SU-DHL-6 (cell line): Measurements from ENCODE around the gene CDKN3.

Experiments
- CTCF ChIP-seq: fragments of 200-600 bp; sonication (generic); IDR thresholded peaks from one replicate; pipeline ENCODE4 v1.5.1; 2017; ENCODE audit warnings: antibody characterized with exemption, mild to moderate bottlenecking, low read length, moderate library complexity; ENCODE audit not compliant: insufficient read depth, poor library complexity, severe bottlenecking
- EZH2phosphoT487 ChIP-seq: fragments of 200-600 bp; sonication (generic), shearing (Covaris generic); conservative IDR thresholded peaks from 2 replicates; pipeline ENCODE4 v1.6.1; 2018; ENCODE audit warnings: mild to moderate bottlenecking, antibody characterized with exemption, low read length, moderate library complexity, mixed read lengths

GRCh38 chr14:54368291-54368690 lies 28.5 kb upstream of the CDKN3 start:
- TF ChIP-seq CTCF (no peak), EZH2phosphoT487 (no peak)
